Fibroblast of lung (primary cell): ENCODE data around the gene RRP7A.

Experiments
- CTCF ChIP-seq, 2 donors: IDR thresholded peaks in 1 of 2; conservative IDR thresholded peaks in 1 of 2; 1 replicate in 1 of 2; 2 replicates in 1 of 2; pipeline ENCODE4 v1.5.1; 2011 to 2012; ENCODE audit warnings: low read length in 2 of 2, control low read depth in 1 of 2, inconsistent platforms in 1 of 2, low read depth in 1 of 2, mild to moderate bottlenecking in 1 of 2
- EZH2 ChIP-seq: IDR thresholded peaks from 2 replicates; pipeline ENCODE4 v1.5.1; 2012; ENCODE audit warnings: low read length, control low read depth, mild to moderate bottlenecking; ENCODE audit errors: missing control alignments

DNA sequence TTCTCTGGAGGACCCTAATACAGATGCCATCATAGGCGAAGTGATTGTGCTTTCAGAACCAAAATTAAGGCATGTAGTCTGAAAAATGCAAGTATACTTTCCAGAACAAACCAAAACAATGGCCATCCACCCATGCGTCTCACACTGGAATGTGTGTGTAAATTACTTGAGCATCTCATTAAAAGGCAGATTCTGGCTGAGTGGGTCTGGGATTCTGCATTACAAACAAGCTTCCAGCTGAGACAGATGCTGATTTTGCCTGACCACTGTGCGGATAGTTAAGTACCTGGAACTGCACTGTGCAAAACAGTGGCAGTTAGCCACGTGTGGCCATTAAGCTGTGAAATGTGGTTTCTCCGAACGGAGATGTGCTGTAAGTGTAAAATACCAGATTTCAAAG, 26.2 kb downstream of the RRP7A start:
- TF ChIP-seq EZH2 (no peak), CTCF (conservative IDR thresholded peaks at IDR 0.05 in 1 of 2, IDR thresholded peaks at IDR 0.05 in 1 of 2; ENCODE audit: low read depth in 1 of 2, low read length in 2 of 2) (no peak)
